Activated CD4-positive, alpha-beta T cell treated with anti-CD3 and anti-CD28 coated beads, Interleukin-2, Interleukin-6, amounts not matched to agents 100 ng/mL and 50 ng/mL, durations not matched to agents 16 hours and 8 hours (primary cell): ENCODE data around the gene GATD1.

ENCODE experiments used
- DNase-seq: peaks from one replicate; pipeline ENCODE4 v3.0.0-alpha.2; 2020

Gene GATD1

GRCh38 chr11:777288-778255 lies at the start of gene GATD1:
Gene GATD1 (minus strand): TSS chr11:777487. CDS start chr11:777462, 25 bp downstream.
- peak; percentile 97 for DNase-seq

- DNase-seq, result no peak
These were observed 49.5 kb upstream of the GATD1 start for GRCh38 chr11:826836-827145.

- DNase-seq, result no peak
These were observed 48.9 kb upstream of the GATD1 start for GRCh38 chr11:826227-826621.

GRCh38 chr11:825366-826226 lies 48.3 kb upstream of the GATD1 start:
- no peak for DNase-seq

GRCh38 chr11:824942-825341 lies 47.7 kb upstream of the GATD1 start:
- DNase-seq, result no peak

- no peak for DNase-seq
These were observed 47.1 kb upstream of the GATD1 start for GRCh38 chr11:824292-824880.

GRCh38 chr11:823441-824291 lies 46.4 kb upstream of the GATD1 start:
- no peak for DNase-seq

- DNase-seq, result no peak
These were observed 44.5 kb upstream of the GATD1 start for GRCh38 chr11:821512-822371.

- DNase-seq, result no peak
These were observed 43.6 kb upstream of the GATD1 start for GRCh38 chr11:820655-821511.

- peak; percentile 94 for DNase-seq
These were observed 42.8 kb upstream of the GATD1 start for GRCh38 chr11:819943-820649.

- peak; percentile 92 for DNase-seq
These were observed 42.0 kb upstream of the GATD1 start for GRCh38 chr11:819129-819931.

GRCh38 chr11:818396-819128 lies 41.3 kb upstream of the GATD1 start, which contains the start of gene PNPLA2:
Gene PNPLA2 (plus strand): TSS chr11:818914. CDS start chr11:819719, 805 bp downstream.
- DNase-seq, result no peak

GRCh38 chr11:816433-816779 lies 39.1 kb upstream of the GATD1 start:
- peak; percentile 31 for DNase-seq

GRCh38 chr11:815675-816432 lies 38.6 kb upstream of the GATD1 start:
- no peak for DNase-seq

- DNase-seq, result peak; percentile 17
These were observed 36.3 kb upstream of the GATD1 start for GRCh38 chr11:813456-814096.

GRCh38 chr11:813072-813455 lies 35.8 kb upstream of the GATD1 start:
- no peak for DNase-seq

GRCh38 chr11:812390-812789 lies 35.1 kb upstream of the GATD1 start:
- no peak for DNase-seq
